Calu3 (cell line): ENCODE measurements around the gene PRRT1. TPM values are rescaled to one million over a fixed set of nuclear protein-coding genes. Genes with fewer than 3 reads are reported as not detected.

Source experiments
- BruUV-seq: library from RNA; stranded (reverse); fragments of 400-500 nt; replicated peaks from 2 replicates; lab custom pipeline; 2021; lab: Mats Ljungman, UMichigan
- CTCF ChIA-PET: fragments of 300-600 bp; sonication (Branson Sonifier 250); formaldehyde crosslinking; loops from one replicate; lab custom pipeline; 2022; ENCODE audit warnings: antibody characterized with exemption; lab: Charles Lee
- DNase-seq: peaks from one replicate; pipeline ENCODE4 v3.0.0; 2022
- H3K27ac Mint-ChIP-seq: one replicate; pipeline ENCODE4 v1.8.0; 2022; ENCODE audit warnings: mixed read lengths; ENCODE audit not compliant: unreplicated experiment
- H3K27me3 Mint-ChIP-seq: one replicate; pipeline ENCODE4 v1.8.0; 2022; ENCODE audit warnings: mixed read lengths; ENCODE audit not compliant: unreplicated experiment
- H3K36me3 Mint-ChIP-seq: one replicate; pipeline ENCODE4 v1.8.0; 2022; ENCODE audit warnings: mild to moderate bottlenecking, moderate library complexity, mixed read lengths; ENCODE audit not compliant: insufficient read depth, unreplicated experiment
- H3K4me1 Mint-ChIP-seq: one replicate; pipeline ENCODE4 v1.8.0; 2022; ENCODE audit warnings: mild to moderate bottlenecking, low read depth, mixed read lengths; ENCODE audit not compliant: unreplicated experiment
- H3K4me3 Mint-ChIP-seq: one replicate; pipeline ENCODE4 v1.8.0; 2022; ENCODE audit warnings: mild to moderate bottlenecking, low read depth, moderate library complexity, mixed read lengths; ENCODE audit not compliant: unreplicated experiment
- H3K9me3 Mint-ChIP-seq: one replicate; pipeline ENCODE4 v1.8.0; 2022; ENCODE audit warnings: low read depth, mixed read lengths; ENCODE audit not compliant: unreplicated experiment
- CTCF ChIP-seq: fragments of 200-600 bp; IDR thresholded peaks from one replicate; pipeline ENCODE4 v1.8.0; 2022; ENCODE audit warnings: antibody characterized with exemption; ENCODE audit not compliant: unreplicated experiment
- intact Hi-C: fragments of 100-400 bp; cut with micrococcal nuclease; formaldehyde crosslinking; loops from one replicate; pipeline ENCODE4 v1.10.0; 2022; ENCODE audit not compliant: unreplicated experiment
- total RNA-seq: library from RNA; stranded (reverse); gene quantifications from 2 replicates; pipeline ENCODE4 v1.2.3, GENCODE V29; 2022

The PRRT1 gene
- total RNA-seq, 1 experiment from 2014 or later, result 1.7 TPM

- H3K4me3 Mint-ChIP-seq, result peak overlapping the region; percentile 82
- TF ChIP-seq CTCF, result no peak
- CTCF ChIA-PET, result interaction anchor here (0.6 to 2.5 kb wide), 12 partner anchors 11 to 735 kb away, joined by 3 to 32 read pairs (median 4); partner anchors contain the start of genes ATF6B, NEU1 and PBX2
- H3K27me3 Mint-ChIP-seq, result no peaks in the 10 kb centered on the region
- BruUV-seq, result TSS peak; percentile 46
- H3K4me1 Mint-ChIP-seq, result peaks cover 48% of the 10 kb centered on the region
- H3K36me3 Mint-ChIP-seq, result peaks cover 67% of the 10 kb centered on the region
- peak; percentile 65 for DNase-seq
- intact Hi-C loops, result loop anchor here (2.0 to 5.0 kb wide), 2 partner anchors 58 to 220 kb away; partner anchors contain the start of genes NELFE and SKIC2
- no peaks in the 10 kb centered on the region for H3K9me3 Mint-ChIP-seq
- H3K27ac Mint-ChIP-seq, result peak overlapping the region; percentile 62
These were observed 25.5 kb upstream of the PRRT1 start for GRCh38 chr6:32177183-32177787.

GRCh38 chr6:32176476-32177182 lies 24.9 kb upstream of the PRRT1 start:
- peaks cover 48% of the 10 kb centered on the region for H3K4me1 Mint-ChIP-seq
- BruUV-seq, result no TSS peak
- no peak for TF ChIP-seq CTCF
- H3K4me3 Mint-ChIP-seq, result peak overlapping the region; percentile 82
- CTCF ChIA-PET, result interaction anchor here (0.6 to 2.5 kb wide), 7 partner anchors 14 to 735 kb away, joined by 3 to 32 read pairs (median 6); partner anchors contain the start of genes ATF6B and PBX2
- intact Hi-C loops, result loop anchor here (2.0 to 5.0 kb wide), 2 partner anchors 58 to 219 kb away; partner anchors contain the start of genes NELFE and SKIC2
- H3K9me3 Mint-ChIP-seq, result no peaks in the 10 kb centered on the region
- H3K36me3 Mint-ChIP-seq, result peaks cover 67% of the 10 kb centered on the region
- no peak for DNase-seq
- peak overlapping the region; percentile 62 for H3K27ac Mint-ChIP-seq
- no peaks in the 10 kb centered on the region for H3K27me3 Mint-ChIP-seq

- BruUV-seq, result no TSS peak
- peak within 1 kb of the TSS; percentile 82 for H3K4me3 Mint-ChIP-seq
- H3K4me1 Mint-ChIP-seq, result peaks cover 48% of the 10 kb centered on the region
- H3K27ac Mint-ChIP-seq, result peak within 1 kb of the TSS; percentile 62
- no peaks in the 10 kb centered on the region for H3K27me3 Mint-ChIP-seq
- intact Hi-C loops, result loop anchor here (2.0 to 5.0 kb wide), 2 partner anchors 57 to 219 kb away; partner anchors contain the start of genes NELFE and SKIC2
- CTCF ChIA-PET, result interaction anchor here (2.5 kb wide), 1 partner anchor 21 kb away, joined by 32 read pairs; no protein-coding TSS in a partner anchor
- TF ChIP-seq CTCF, result no peak
- H3K9me3 Mint-ChIP-seq, result no peaks in the 10 kb centered on the region
- H3K36me3 Mint-ChIP-seq, result peaks cover 61% of the 10 kb centered on the region
- DNase-seq, result peak; percentile 100
These were observed 24.2 kb upstream of the PRRT1 start, which contains the start of gene AGPAT1 for GRCh38 chr6:32175711-32176475. TSS of gene AGPAT1 (minus strand) at chr6:32176084. CDS start at chr6:32171496, 4,588 bp downstream.

GRCh38 chr6:32175322-32175710 lies 23.6 kb upstream of the PRRT1 start:
- H3K27ac Mint-ChIP-seq, result no peak overlapping the region
- H3K27me3 Mint-ChIP-seq, result no peaks in the 10 kb centered on the region
- CTCF ChIA-PET, result no interaction called here
- no peaks in the 10 kb centered on the region for H3K9me3 Mint-ChIP-seq
- H3K36me3 Mint-ChIP-seq, result peaks cover 59% of the 10 kb centered on the region
- peak overlapping the region; percentile 82 for H3K4me3 Mint-ChIP-seq
- H3K4me1 Mint-ChIP-seq, result peaks cover 48% of the 10 kb centered on the region
- intact Hi-C loops, result loop anchor here (5.0 kb wide), 1 partner anchor 218 kb away; the partner anchor contains the start of genes NELFE and SKIC2
- no TSS peak for BruUV-seq
- no peak for TF ChIP-seq CTCF
- no peak for DNase-seq
